Activated CD4-positive, CD25-positive, alpha-beta regulatory T cell (primary cell): ENCODE measurements around the gene FKBP14.

ENCODE experiments used
- DNase-seq, 4 experiments: peaks; one replicate each; lab custom pipeline; 2025; lab: John Stamatoyannopoulos, UW

Gene FKBP14

DNA sequence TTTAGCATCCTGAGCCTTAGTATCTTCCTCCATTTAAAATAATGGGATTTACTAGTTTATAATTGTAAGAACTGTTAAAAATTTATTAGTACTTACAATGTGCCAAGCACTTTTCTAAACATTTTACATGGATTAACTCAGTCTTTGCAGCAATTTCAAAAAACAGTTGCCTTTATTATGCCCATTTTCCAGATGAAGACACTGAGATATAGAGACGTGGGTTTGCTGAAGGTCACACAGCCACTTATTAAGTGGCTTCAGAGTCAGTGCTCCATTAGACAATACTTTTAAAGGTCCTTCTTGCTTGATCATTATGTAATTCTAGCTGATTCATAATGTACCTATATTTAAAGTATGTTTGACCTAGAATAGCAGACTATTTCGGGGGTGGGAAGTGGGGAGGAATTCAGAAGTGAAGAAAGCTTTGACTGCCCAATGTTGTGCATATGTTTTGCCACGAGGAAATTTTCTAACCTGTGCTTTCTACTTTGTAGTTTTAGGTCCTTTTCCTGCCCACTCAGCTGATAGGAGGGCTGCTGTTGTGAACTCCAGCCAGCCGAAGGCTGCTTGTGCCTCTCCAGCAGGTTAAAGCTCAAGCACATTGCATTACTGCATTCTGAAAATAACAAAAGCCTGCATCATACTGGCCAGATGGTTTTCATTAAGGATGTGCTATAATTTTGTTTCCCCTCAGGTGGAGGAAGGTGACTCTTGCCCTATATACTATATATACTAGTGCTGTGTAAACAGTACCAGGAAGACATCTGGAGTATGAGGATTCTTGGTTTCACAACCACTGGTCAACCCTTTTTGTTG, 6.0 kb upstream of the FKBP14 start:
- DNase-seq = no peak

DNA sequence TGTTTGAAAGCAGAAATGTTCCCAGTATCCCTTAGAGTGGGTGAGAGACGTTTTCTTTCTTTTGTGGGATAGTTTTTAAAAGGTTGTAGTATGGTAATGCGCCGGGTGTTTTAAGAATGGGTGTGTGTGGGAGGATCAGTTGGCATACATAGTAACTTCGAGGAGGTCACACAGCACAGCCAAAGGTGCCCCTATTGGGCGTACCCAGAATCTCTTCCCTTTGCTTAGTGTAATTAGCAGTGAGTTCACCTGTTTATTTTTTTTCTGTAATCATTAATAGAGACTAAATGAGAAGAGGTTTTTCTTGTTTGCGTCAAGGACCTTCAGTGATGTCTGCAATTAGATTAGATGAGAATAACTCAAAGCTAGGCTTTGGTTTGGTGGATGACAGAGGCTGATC, 3.2 kb upstream of the FKBP14 start:
- DNase-seq = no peak

DNA sequence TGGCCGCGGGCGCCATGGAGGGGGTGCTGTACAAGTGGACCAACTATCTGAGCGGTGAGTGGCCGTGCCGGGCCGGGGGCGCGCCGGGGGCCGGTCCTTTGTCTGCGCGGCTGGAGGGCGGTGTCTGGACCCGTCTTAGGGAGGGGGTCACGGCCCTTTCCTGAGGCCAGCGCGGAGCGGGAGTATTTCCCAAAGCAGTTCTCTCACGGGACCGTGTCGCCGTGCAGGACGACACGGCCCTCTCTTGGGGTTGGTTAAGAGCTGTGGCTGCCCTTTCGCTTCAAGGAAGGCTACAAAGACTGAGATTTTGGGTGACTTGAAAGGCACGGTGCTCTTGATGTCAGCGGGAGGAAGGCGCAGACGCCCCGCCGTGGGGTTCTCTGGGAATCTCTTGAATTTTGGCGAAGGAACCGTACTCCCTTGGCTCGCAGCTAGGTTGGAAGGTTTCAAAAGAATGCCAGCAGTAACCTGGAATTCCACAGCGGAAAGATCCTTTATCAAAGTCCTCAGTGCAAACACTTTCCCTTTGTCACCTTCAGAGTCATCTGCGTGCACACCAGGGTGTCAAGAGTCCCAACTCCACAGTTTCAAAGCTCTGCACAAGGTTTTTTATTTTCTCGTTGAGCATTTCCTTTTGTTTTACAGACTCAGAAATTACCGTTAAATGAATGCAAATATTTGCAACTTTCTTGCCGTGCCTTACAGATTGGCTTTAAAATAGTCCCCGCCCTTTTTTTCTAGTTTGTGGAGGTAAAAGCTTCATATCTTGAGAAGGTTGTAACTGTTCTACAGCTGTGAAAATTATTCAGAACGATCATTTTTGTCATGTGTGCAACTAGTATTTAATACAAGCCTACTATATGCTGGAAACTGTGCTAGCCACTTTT, 2.5 kb upstream of the FKBP14 start:
- peak in 3 of 4 experiments; percentile 19 to 41 (median 38) for DNase-seq

DNA sequence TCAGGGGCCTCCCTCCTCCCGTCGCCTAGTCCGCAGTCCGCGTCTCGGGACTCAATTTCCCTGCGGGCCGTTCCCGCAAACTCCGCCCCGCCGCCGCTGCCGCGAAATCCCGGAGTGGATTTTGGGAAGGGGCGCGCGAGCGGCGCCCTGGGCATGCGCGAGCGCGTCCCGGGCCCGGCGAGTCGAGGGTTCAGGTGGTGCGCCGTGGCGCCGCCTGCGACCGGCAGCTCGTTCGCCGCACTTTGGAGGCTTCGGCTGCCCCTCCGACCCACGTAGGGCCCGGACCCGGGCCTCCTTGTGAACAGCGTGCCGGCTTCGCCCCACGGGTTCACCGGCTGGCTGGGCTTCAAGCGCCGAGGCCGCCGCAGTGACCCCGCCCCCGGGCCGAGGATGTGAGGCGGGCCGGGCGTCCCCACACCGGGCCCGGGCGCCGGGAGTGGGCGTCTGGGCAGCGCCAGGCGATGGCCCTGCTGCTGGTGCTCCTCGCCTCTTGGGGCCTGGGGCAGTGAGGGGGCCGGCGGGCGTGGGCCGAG, 1.8 kb upstream of the FKBP14 start, which contains the start of gene PLEKHA8:
PLEKHA8 (plus strand) TSS at position 197 of the 533 bp plus-strand sequence. CDS start 351 bp downstream, outside the sequence.
- peak; percentile 71 to 76 (median 72) for DNase-seq

DNA sequence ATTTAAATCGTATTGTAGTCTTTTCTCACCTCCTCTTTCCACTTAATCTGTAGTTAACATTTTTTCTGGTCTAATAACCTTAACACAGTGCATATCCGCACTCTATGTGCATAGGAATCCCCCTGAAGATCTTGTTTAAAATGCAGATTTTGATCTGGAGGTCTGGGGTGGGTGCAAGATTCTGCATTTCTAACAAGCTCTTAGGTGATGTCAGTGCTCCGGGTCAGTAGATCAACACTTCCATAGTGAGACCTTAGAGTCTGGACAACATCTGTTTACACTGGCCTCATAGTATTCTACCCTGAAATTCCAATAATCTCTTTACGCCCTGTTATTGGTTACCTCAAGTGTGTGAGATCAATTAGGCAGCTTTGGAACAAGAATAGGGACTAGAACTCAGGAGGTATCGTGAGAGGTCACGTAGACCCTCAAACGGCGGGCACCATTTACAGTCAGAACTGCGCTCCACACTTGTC, 1.3 kb upstream of the FKBP14 start:
- no peak for DNase-seq

DNA sequence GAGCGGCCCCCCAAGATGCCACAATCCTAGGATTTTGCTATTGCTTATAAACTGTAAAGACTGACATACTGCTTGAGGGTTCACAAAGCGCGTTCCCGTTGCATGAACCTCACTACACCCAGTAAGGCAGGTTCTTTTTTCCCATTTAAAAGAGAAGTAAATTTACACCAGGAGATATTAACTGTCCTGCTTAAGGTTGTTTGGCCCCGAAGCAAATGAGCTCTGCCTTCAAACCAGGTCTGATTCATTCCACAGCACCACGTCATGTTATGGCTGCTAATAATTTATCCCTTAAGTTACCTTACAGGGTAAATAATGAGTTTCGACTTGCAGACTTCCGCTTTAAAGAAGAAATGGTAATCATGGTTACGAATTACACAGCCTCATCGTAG, 559 bp upstream of the FKBP14 start:
- DNase-seq = peak in 2 of 4 experiments; percentile 10 to 12

DNA sequence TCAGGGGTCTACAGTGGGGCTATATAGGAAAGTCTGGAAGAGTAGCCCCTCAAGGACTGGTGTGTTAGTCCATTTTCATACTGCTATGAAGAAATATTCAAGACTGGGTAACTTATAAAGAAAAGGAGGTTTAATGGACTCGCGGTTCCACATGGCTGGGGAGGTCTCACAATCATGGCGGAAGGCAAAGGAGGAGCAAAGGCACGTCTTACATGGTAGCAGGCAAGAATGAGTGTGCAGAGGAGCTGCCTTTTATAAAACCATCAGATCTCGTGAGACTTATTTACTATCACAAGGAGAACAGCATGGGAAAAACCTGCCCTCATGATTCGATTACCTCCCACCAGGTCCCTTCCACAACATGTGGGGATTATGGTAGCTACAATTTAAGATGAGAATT, 3.0 kb downstream of the FKBP14 start:
- no peak for DNase-seq

DNA sequence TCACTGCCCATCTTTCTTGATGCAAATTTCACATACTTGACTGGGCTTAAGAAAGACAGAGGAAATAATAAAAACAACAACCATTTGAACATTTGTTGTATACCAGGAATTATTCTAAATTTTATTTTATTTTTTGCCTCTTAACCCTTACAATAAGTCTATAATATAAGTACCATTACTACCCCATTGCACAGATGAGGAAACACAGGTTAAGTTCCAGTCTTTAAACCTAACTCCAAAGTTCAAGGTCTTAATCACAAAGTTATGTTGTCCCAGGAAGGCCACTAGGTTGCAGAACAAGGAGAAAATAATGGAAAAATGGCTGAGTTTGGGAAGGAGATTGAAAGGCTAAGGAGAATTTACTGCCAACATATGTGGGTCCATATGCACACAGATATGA, 3.5 kb downstream of the FKBP14 start:
- no peak for DNase-seq

DNA sequence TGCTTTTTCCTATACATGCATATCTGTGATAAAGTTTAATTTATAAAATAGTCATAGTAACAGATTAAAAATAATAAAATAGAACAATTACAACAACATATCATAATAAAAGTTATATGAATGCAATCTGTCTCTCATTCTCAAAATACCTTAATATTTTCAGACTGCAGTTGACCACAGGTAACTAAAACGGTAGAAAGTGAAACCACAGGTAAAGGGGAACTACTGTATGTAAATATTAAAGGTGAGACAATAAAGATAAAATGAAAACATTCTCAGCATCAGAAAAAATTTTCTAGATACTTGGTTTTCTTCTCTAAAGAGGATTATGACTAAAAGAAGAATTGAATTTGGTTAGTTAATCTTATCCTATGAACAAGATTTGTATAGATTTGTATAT, 6.0 kb downstream of the FKBP14 start:
- no peak for DNase-seq

DNA sequence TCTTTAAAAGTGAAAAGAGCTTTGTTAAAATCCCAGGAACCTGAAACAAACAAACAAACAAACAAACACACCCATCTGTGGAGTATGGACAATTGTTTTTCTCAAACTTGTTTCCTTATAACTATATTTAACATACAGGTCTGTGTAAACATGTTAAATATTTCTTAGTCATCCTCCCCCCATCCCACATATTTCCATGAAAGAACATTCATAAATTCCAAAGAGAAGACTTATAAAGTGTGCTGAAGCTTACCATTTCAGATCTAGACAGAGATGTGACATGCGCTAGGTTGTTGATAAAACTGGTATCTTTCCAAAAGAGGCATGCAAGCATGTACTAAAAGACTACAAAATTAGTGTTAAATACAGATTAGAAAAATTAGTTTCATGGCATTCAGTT, 6.5 kb downstream of the FKBP14 start:
- DNase-seq = no peak

DNA sequence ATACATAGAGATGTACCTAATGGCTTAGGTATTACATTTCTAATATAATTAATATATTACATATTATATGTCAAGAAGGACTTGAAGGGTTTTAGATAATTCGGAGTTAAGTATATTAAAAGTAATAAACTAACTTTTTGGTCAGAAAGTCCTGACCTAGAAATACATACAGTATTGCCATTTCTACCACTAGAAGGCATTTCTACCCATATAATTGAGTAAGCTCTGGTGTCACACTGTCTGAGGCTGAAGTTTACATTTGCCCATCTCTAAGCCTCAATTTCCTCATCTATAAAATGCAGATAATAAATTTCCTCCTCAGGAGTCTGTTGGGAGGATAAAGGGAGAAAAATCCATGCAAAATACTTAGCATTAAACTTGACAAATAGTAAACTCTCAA, 7.1 kb downstream of the FKBP14 start:
- DNase-seq = no peak

DNA sequence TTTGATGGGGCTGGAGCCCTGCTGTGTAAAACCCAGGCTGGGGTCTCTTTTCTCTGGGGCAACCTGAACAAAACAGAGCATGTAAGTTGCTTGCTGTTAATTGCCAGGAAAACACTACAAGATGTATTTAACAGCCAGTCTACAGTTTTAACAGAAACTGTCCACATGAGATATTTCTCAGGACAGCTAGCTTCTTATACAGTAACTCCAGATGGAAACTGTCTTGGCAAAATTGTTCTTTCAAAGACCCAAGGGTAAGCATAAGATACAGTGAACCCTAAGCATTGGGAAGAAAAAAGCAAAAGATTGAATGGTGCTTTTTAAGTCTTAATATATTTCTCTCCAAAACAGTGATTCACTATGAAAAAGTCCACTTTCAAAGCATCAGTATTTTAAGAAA, 8.1 kb downstream of the FKBP14 start:
- no peak for DNase-seq

DNA sequence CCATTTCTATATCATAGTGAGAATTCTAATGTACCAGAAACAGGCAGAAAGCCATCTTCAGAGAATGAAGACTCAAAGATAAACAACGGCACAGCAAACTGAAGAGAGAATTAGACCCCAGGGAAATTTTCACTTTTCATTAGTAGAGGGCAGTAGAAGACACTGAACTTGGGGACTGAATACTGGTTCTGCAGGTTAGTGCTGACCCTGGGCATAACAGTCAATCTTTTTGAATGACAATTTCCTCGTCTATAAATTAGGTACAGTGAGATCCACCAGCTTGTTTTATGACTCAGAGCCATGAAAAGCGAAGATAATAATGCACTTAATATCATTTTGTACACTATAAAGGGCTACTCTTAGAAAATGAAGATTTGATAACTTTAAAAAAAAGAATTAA, 13.7 kb downstream of the FKBP14 start:
- DNase-seq = no peak

DNA sequence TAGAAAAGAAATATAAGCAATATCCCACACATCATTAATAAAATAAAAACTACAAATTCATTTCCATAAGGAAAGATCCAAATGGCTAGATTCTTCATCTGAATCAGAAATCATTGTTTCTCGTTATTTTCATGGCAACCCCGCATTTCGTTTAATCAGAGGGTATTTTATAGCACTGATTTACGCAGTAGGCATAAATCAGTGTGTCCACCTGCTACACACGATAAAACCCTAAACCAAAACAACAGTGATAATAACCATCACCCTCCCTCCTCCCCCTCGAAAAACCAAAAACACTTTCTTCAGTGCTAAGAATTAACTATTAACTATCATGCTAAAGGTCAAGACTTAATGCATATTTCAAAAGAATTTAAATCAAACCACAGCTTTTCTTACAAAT, 16.5 kb downstream of the FKBP14 start:
- DNase-seq = no peak

DNA sequence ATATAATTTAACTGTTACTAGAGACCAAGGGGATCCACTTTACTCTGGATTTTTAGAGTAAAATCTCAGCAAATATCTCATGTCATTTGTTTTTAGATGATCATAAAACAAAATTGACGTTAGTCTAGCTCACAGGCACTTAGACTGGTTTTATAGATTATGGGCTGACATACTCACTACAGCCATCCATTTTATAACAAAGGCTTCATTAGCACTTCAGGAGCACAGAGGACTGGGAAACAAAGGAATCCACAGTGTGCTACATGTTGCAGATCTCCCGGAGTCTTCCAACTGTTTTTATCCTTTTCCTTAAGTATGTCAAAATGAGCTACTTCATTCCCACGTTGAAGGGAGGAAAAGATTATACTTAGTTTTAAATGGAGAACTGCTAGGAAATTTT, 21.0 kb downstream of the FKBP14 start:
- DNase-seq = no peak

DNA sequence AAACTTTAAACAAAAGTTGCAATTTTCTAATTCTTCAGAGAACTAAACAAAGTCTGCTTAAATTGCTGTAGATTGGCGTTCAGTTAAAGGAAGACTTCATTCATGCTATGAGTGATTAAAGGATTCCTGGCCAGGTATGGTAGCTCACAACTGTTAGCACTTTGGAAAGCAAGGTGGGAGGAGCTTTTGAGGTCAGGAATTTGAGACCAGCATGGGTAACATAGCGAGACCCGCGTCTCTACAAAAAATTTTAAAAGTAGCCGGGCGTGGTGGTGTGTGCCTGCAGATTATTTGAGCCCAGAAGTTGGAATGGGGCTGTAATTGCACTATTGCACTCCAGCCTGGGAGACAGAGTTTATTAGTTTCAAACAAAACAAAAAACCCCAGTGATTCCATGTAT, 23.4 kb downstream of the FKBP14 start:
- no peak for DNase-seq

DNA sequence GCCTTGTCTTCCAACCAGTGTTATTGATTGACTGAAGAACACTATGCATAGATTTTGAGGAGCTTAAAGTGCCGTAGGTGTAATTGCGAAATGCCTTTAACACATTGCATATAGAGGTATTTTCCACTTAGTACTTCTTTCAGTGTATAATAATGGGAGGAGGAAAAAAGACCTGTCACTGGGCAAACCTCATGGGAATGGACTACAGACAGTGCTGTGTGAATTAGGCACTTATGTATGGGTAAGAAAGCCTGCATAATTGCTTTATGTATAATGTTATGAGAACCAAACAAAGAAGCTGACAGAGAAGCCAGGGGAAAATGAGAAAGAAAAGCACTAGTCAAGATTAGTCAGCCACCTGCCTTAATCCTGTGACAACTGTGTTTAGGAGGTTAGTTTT, 24.5 kb downstream of the FKBP14 start:
- no peak for DNase-seq

DNA sequence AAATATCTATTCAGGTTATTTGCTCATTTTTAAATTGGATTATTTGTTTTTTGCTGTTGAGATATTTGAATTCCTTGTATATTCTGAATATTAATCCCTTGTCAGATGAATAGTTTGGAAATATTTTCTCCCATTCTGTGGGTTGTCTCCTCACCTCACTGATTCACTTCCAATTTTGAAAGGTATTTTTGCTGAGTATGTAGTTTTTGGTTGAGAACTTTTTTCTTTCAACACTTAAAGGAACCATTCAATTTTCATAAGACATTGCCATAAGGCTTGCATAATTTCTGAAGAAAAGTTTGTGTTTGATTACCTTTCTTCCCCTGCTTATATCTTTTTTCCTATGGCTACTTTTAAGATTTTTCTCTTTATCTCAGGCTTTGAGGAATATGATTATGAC, 28.0 kb downstream of the FKBP14 start:
- DNase-seq = no peak

DNA sequence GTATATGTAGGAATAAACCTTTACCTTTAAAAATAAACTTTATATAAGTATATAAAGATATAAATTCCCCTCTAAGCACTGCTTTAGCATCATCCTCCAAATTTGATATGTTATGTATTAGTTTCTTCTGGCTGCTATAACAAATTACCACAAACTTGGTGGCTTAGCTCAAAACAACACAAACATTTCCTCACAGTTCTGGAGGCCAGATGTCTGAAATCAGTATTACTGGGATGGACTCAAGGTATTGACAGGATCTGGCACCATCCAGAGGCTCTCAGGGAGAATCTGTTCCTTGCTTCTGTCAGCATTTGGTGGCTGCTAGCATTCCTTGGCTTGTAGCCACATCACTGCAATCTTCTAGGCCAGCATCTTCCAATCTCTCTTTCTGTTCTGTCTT, 30.2 kb downstream of the FKBP14 start:
- DNase-seq = no peak

DNA sequence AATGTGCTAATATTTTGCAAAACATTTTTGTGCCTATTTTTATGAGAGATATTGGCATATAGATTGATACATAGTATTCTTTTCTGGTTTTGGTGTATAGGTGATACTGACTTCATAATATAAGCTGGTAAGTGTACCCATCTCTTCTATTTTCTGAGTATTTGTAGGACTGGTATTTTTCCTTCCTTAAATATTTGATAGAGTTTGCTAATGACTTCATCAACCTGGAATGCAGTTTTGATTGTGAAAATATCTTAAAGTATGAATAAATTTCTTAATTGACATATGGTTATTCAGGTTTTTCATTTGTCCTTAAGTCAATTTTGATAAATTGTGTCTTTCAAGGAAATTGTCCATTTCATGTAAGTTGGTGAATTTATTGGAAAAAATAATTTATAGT, 30.9 kb downstream of the FKBP14 start:
- DNase-seq = no peak

DNA sequence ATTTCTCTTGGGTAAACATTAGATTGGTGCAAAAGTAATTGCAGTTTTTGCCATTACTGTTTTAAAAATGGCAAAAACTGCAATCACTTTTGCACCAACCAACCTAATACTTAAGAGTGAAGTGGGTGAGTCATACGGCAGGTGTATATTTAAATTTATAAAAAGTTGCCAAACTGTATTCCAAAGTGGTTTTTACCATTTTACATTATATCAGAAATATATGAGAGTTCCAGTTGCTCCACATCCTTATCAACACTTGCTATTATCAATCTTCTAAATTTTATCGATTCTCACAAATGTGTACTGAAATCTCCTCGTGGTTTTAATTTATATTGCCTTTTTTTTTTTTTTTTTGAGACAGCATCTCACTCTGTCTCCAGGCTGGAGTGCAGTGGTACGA, 33.4 kb downstream of the FKBP14 start:
- DNase-seq = no peak

DNA sequence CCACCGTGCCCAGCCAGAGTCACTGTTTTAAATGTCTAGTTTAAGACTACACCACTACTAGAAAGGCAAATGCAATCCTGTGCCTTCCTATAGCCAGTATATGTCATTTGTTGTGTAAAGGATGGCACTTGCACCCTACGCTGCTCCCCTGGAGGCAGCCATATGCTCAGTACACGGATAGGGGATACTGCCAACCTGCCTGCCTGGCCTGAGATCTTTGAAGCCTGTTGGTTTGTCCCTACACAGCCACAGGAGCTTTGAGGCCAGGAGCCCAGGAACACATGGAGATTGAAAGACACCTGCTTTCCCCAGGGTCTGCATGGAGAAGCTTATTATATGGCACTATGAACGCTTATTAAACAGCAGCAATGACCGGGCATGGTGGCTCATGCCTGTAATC, 34.6 kb downstream of the FKBP14 start:
- DNase-seq = no peak

DNA sequence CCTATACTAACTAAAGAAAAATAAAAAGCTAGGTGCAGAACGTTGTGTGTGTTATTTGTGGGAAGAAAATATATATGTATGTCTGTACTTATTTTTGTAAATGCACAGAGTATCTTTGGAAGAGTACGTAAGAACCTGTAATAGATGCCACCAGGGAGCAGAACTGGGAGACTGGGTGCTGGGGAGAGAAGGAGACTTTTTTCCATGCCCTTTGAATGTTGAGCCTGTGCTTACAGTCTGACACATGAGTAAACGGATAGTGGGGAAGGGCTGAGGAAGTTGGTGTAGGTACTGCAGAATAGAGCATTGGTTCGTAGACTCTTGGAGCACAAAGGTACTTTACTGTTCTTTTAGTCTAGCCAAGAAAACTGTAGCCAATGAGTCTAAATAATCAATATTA, 35.6 kb downstream of the FKBP14 start:
- DNase-seq = no peak
